ENCODE results near the gene EIF4G3.

The EIF4G3 gene

DNA sequence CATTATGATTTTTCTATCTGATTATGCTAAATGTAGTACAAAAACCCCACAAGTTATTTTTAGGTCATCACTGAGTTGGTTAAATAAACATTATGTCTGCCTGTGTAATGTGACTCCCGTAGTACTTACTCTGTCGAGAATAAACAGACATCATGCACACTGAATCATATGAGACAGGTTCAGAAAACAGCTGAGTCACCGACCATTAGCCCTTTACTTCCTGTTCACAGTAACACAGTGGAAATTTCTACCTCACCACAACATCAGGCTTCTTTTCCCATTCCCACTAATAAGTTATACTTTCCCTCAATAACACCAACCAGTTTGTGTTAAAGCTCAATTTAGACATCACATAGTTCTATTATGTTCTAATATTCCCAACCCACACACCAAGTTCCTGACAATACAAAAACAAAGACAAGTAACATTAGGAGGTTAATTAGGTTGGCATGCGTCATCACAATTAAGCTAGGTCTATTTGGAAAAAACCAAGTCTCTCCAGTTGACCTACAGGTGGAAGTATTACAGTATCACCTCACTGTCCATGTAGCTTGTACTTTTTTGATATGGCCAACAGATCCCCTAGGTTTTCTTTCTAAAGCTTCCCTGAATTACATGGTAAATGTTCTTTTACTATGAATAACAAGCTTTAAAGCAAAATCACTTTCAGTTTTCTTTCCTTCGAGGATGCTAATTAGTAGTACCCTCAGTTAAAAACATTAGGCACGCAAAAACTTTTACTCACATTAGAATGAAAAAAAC lies 154.2 kb downstream of the EIF4G3 start:
- DNase-seq = peak; percentile 79

GRCh38 chr1:21021311-21021710 lies 155.4 kb downstream of the EIF4G3 start:
- DNase-seq = no peak

DNA sequence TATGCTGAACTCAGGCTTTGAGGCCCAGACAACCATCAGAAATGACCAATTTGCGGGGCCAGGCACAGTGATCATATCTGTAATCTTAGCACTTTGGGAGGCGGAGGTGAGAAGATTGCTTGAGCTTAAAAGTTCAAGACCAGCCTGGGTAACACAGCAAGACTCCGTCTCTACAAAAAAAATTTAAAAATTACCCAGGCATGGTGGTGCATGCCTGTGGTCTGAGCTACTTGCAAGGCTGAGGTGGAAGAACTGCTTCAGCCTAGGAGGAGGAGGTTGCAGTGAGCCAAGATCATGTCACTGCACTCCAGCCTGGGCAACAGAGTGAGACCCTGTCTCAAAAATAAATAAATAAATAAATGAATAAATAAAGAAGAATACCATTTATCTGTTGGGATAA lies 156.5 kb downstream of the EIF4G3 start:
- DNase-seq = no peak

DNA sequence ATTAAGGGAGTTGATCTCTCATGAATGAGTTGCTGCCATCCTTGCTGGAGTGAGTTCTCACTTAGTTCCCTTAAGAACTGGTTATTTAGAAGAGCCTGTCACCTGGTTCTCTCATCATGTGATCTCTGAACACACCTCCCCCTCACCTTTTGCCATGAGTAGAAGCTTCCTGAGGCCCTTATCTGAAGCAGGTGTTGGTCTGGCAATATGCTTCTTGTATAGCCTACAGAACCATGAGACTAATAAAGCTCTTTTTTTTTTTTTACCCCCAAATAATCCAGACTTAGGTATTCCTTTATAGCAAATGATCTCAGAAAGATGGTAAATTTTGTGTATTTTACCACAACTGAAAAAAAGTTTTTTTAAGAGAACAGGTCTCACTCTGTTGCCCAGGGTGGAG lies 158.0 kb downstream of the EIF4G3 start:
- DNase-seq = no peak

- no peak for DNase-seq
Measured at GRCh38 chr1:21013510-21013909, 163.2 kb downstream of the EIF4G3 start.

GRCh38 chr1:21012937-21013336 lies 163.8 kb downstream of the EIF4G3 start:
- DNase-seq = no peak

DNA sequence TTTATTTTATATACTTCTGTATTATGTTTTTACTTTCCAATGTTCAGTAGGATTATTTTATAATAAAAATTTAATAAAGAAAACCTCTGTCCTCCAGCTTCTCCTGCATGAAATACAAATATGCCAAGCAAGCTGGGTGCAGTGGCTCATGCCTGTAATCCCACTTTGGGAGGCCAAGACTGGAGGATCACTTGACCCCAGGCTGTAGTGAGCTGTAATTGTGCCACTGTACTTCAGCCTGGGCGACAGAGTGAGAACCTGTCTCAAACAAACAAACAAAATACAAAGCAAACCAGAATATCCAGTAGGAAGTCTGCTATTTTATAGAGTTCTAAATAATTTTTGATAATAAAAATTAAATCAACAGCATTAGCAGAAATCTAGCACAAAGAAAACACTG lies 168.8 kb downstream of the EIF4G3 start:
- no peak for DNase-seq

DNA sequence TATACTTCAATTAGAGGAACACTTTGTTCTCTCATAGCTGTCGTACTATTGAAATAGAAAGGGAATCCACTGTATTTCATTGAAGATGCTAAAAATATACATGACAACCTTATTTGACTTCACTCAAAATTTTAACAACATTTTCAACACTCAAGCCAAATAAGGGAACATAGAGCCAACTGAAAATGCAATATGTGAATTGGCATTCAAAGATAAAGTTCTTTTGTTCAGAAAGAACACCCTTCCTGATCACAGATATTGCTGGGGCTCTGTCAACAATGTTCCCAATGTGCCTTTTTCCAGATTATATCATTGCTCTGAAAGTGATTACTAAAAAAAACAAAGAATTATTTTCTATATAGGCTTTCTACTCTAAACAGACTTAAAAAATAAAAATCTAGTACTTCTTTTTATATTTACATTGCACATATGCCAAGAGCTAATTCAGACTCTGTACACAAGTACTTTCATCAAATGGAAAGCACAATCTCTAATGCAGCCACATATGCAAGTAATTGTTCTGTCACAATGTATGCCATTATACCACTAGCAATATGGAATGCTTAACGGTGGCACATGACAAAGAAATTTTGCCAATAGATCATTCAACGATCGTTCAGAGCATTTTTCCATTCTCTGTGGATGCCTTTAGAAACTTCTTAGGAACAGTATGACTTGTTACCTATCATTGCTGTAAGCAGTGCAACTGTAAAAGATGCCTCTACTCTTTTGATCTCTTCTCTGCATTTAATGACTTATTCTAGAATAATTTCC lies 171.0 kb downstream of the EIF4G3 start:
- no peak for DNase-seq

GRCh38 chr1:21003281-21004045 lies 173.2 kb downstream of the EIF4G3 start:
- DNase-seq = no peak

- DNase-seq = no peak
Measured at GRCh38 chr1:21001042-21001441, 175.7 kb downstream of the EIF4G3 start.

GRCh38 chr1:21000245-21000594 lies 176.5 kb downstream of the EIF4G3 start:
- DNase-seq = no peak

GRCh38 chr1:20999525-21000244 lies 177.0 kb downstream of the EIF4G3 start:
- no peak for DNase-seq

DNA sequence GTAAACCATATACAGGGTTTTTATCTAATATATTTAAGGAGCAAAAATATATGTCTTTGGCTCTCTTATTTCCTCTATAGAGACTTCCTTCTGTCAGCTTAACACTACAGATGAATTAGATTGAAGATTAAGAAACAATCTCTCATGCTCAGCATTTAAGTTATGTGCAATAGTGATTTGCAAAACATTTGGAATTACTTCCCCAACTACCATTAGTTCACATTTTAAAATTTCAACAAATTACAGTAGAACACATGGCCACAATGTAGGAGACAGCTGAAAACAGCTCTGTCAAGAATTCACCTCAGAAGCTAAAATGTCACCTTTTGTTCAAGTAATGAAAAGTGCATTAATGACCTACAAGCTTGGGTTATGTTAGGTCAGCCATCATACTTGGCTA lies 177.9 kb downstream of the EIF4G3 start:
- peak; percentile 4 for DNase-seq

- no peak for DNase-seq
Measured at GRCh38 chr1:20997602-20998224, 179.0 kb downstream of the EIF4G3 start.

DNA sequence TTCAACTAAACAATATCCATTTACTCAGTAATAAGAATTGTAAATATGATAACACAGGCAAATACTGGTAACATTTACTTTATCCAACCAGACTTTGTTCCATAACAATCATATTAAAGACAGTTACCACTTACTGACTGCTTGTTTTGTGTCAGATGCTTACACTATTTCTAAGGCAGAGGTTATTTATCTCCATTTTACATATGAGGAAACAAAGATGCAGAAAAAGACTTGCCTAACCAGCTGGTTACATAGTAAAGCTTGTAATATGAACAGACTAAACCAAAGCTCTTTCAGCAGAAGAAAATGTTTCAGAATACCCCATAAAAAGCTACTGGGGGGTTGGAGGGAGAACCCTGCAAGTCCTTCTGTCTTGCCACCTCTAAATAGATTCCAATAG lies 180.1 kb downstream of the EIF4G3 start:
- DNase-seq = no peak

DNA sequence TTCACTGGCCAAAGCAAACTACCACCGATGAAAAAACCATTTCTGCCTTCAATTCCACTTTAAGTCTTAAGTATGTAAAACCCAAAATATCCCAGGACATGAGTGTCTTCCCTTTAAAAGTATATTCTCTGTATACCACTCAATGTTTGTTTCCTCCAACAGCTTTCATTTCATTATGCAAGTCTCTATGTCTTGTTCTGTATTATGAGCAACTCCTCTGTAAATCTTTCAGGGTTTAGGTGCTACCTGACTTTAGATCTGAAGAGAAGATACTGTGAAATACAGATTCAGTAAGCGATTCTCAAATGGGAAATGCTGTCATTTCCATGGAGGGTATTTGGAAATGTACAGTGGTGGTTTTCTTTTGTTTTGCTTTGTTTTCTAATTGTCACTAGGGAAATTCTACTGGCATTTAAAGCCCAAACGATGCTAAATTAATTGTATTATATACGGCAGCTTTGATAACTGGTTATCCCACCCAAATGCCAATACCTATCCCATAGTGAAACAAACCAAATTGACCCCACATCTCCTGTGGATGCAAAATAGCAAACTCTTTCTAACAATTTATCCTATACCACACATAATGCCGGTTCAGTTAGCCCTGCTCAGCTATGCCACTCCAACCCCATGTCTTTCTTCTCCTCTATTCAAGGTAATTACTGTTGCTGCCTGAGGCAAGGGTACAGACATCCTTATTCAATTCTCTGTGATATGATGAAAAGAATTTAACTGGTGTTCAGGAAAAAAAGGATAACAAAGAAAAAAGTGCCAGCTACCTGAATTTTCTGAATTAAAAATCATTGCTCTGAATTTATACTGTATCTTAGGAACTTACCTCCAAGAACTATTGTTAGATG lies 182.8 kb downstream of the EIF4G3 start:
- DNase-seq = no peak

GRCh38 chr1:20992322-20993056 lies 184.2 kb downstream of the EIF4G3 start:
- peak; percentile 8 for DNase-seq

- DNase-seq = no peak
Measured at GRCh38 chr1:20988943-20989342, 187.8 kb downstream of the EIF4G3 start.

GRCh38 chr1:20987831-20988825 lies 188.6 kb downstream of the EIF4G3 start:
- DNase-seq = no peak

Measured in MV-4-11 (cell line).